K562 (cell line): ENCODE measurements around the gene STARD13.

Source experiments
- ATF4 ChIP-seq: fragments of 450-650 bp; formaldehyde crosslinking; IDR thresholded peaks from 2 replicates; pipeline ENCODE4 v1.4.0; 2022; ENCODE audit warnings: mild to moderate bottlenecking, moderate library complexity
- BRCA1 ChIP-seq, 2 experiments: fragments of 450-650 bp in 1 of 2; sonication (generic) in 1 of 2; formaldehyde crosslinking in 1 of 2; IDR thresholded peaks; 2 replicates each; pipeline versions ENCODE4 v1.5.0 to v1.6.1; 2017 to 2020; ENCODE audit warnings: mild to moderate bottlenecking in 1 of 2, missing genetic modification reagents in 1 of 2
- CTCF ChIP-seq, 3 experiments: IDR thresholded peaks in 2 of 3; conservative IDR thresholded peaks in 1 of 3; 2 replicates each; pipeline ENCODE4 v1.5.1; 2011 to 2012; ENCODE audit warnings: low read length in 3 of 3, mild to moderate bottlenecking in 3 of 3, control low read depth in 2 of 3, improper control_type of control experiment in 1 of 3, inconsistent platforms in 1 of 3, low read depth in 1 of 3, mixed read lengths in 1 of 3, moderate library complexity in 1 of 3; ENCODE audit not compliant: insufficient read depth in 2 of 3
- MIER1 ChIP-seq: fragments of 450-650 bp; IDR thresholded peaks from 2 replicates; pipeline ENCODE4 v1.6.1; 2016; ENCODE audit warnings: antibody characterized with exemption, mild to moderate bottlenecking, low read depth
- NR3C1 ChIP-seq: sonication (generic); formaldehyde crosslinking; IDR thresholded peaks from 2 replicates; pipeline ENCODE4 v1.8.1; 2022; ENCODE audit warnings: missing genetic modification reagents
- TAF15 ChIP-seq: fragments of 200-400 bp; formaldehyde crosslinking; IDR thresholded peaks from 2 replicates; pipeline ENCODE4 v1.6.1; 2017; ENCODE audit warnings: mild to moderate bottlenecking, low read depth, low read length, moderate library complexity
- TF ChIP-seq, protein P1 (sequence below): fragments of 450-650 bp; formaldehyde crosslinking; IDR thresholded peaks from 2 replicates; pipeline ENCODE4 v1.4.0; 2022; ENCODE audit warnings: missing genetic modification characterization
- TF ChIP-seq, protein P2 (sequence below): IDR thresholded peaks from 2 replicates; pipeline ENCODE4 v1.6.1; 2014; ENCODE audit warnings: antibody characterized with exemption

DNA sequence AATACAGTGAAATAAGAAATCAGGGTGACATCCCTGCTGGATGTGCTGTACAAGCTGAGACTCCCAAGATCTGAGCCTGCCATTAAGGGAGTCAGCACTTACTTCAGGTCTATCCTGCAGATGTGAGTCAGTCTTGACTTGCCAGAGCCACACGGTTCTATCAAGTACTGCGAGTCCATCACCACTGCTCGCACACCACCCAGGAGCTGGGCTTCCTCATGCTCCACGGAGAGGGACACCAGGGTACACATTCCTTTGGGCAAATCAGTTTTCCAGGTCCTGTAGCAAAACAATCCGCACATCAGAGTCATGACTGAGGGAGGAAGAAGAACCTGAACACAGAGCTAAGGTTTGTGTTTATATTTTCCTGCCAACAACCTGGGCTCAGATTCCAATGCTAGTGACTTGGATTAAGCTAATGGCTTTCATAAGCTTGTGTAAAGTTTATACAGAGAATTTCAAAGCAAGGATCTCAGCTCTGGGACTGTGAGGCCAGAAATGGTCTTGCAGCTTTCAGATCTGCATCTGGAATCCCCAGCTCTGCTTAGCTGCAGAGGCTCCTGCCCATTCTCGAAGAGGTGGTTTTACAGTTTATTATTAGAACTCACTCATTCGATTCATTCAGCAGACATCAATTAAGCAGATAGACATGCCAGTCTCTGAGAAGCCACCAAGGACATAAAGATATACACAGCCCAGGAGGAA, 178.7 kb downstream of the STARD13 start:
- no peak for TF ChIP-seq CTCF (IDR thresholded peaks at IDR 0.05 in 2 of 3, conservative IDR thresholded peaks at IDR 0.05 in 1 of 3; ENCODE audit: insufficient read depth in 2 of 3, low read depth in 1 of 3, low read length in 3 of 3)
- TF ChIP-seq, protein P1, sequence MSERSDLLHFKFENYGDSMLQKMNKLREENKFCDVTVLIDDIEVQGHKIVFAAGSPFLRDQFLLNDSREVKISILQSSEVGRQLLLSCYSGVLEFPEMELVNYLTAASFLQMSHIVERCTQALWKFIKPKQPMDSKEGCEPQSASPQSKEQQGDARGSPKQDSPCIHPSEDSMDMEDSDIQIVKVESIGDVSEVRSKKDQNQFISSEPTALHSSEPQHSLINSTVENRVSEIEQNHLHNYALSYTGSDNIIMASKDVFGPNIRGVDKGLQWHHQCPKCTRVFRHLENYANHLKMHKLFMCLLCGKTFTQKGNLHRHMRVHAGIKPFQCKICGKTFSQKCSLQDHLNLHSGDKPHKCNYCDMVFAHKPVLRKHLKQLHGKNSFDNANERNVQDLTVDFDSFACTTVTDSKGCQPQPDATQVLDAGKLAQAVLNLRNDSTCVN (CRISPR knock-in tag), result no peak
- TF ChIP-seq ATF4 (CRISPR knock-in tag), result no peak
- TF ChIP-seq NR3C1, result no peak
- TF ChIP-seq, protein P2, sequence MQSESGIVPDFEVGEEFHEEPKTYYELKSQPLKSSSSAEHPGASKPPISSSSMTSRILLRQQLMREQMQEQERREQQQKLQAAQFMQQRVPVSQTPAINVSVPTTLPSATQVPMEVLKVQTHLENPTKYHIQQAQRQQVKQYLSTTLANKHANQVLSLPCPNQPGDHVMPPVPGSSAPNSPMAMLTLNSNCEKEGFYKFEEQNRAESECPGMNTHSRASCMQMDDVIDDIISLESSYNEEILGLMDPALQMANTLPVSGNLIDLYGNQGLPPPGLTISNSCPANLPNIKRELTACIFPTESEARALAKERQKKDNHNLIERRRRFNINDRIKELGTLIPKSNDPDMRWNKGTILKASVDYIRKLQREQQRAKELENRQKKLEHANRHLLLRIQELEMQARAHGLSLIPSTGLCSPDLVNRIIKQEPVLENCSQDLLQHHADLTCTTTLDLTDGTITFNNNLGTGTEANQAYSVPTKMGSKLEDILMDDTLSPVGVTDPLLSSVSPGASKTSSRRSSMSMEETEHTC, result no peak
- TF ChIP-seq TAF15, result no peak
- TF ChIP-seq MIER1, result no peak
- no peak for TF ChIP-seq BRCA1 (IDR thresholded peaks at IDR 0.05)
- TF ChIP-seq BRCA1 (CRISPR knock-in tag; IDR thresholded peaks at IDR 0.05), result no peak
